Lung (tissue), 12 donors: ENCODE results near the gene XYLT1. TPM values are rescaled to one million over a fixed set of nuclear protein-coding genes. Genes with fewer than 3 reads are reported as not detected.

Experiments
- ATAC-seq: fragments of 200-7000 bp; cut with Tn5 transposase; one replicate; pipeline ENCODE4 v1.9.1; 2020; ENCODE audit warnings: moderate number of reproducible peaks; ENCODE audit not compliant: insufficient read depth, low FRiP score
- DNase-seq, 3 donors: peaks; one replicate each; pipeline ENCODE4 v3.0.0-alpha.2; 2013 to 2017
- H3K27ac ChIP-seq, 2 donors: one replicate each; pipeline ENCODE4 v1.5.1; 2013; ENCODE audit warnings: mild to moderate bottlenecking in 2 of 2, moderate library complexity in 2 of 2, control low read depth in 1 of 2, inconsistent platforms in 1 of 2, low read depth in 1 of 2, low read length in 1 of 2
- H3K27me3 ChIP-seq, 3 donors: one replicate each; pipeline ENCODE4 v1.5.1; 2013; ENCODE audit warnings: low read length in 2 of 3; ENCODE audit not compliant: control insufficient read depth in 3 of 3, insufficient read depth in 3 of 3
- H3K36me3 ChIP-seq, 4 donors: one replicate each; pipeline ENCODE4 v1.5.1; 2013; ENCODE audit warnings: low read length in 4 of 4, mild to moderate bottlenecking in 1 of 4, moderate library complexity in 1 of 4; ENCODE audit not compliant: control insufficient read depth in 4 of 4, insufficient read depth in 4 of 4
- H3K4me1 ChIP-seq, 5 donors: one replicate each; pipeline ENCODE4 v1.5.1; 2013; ENCODE audit warnings: low read length in 5 of 5, mild to moderate bottlenecking in 2 of 5, moderate library complexity in 1 of 5; ENCODE audit not compliant: control insufficient read depth in 5 of 5, insufficient read depth in 5 of 5
- H3K4me3 ChIP-seq: one replicate; pipeline ENCODE4 v1.5.1; 2013; ENCODE audit warnings: mild to moderate bottlenecking, control low read depth, moderate library complexity
- H3K9ac ChIP-seq, 2 donors: one replicate each; pipeline ENCODE4 v1.5.1; 2013; ENCODE audit warnings: low read length in 2 of 2, control low read depth in 1 of 2; ENCODE audit not compliant: insufficient read depth in 1 of 2
- H3K9me3 ChIP-seq, 4 donors: one replicate each; pipeline ENCODE4 v1.5.1; 2013; ENCODE audit warnings: low read length in 3 of 4, mild to moderate bottlenecking in 1 of 4, moderate library complexity in 1 of 4; ENCODE audit not compliant: control insufficient read depth in 4 of 4, insufficient read depth in 3 of 4
- WGBS, 2 donors: extraction: QIAGEN DNeasy Blood & Tissue Kit; methylation state at CpG; one replicate each; pipeline ENCODE4 v1.1.7; 2013; 5-methylcytosine and 5-hydroxymethylcytosine counted together
- polyA plus RNA-seq, 2 donors: library from polyadenylated mRNA; stranded (reverse); fragments of 200-250 nt; gene quantifications; one replicate each; pipeline ENCODE4 v1.2.1, GENCODE V29; 2013
- total RNA-seq, 2 donors: library from RNA; depleted of rRNA in 1 of 2; stranded (reverse); fragments of >200 nt in 1 of 2; gene quantifications; one replicate each; pipeline ENCODE4 v1.2.1, GENCODE V29; 2014 to 2021
- TF ChIP-seq, protein P1 (sequence below): IDR thresholded peaks from 2 replicates; pipeline ENCODE4 v1.5.1; 2012; ENCODE audit warnings: mild to moderate bottlenecking; ENCODE audit errors: control extremely low read depth, extremely low read depth
- donor health status: control.
- donor health status: control.
- donor health status: Bipolar disorder and iron deficiency.
- donor health status: healthy.
- donor health status: DM: yes; HTN: yes; CAD: no.

The XYLT1 gene
- total and polyA plus RNA-seq, 4 donors, result 1.4 to 11.5 (median 6.9) TPM

DNA sequence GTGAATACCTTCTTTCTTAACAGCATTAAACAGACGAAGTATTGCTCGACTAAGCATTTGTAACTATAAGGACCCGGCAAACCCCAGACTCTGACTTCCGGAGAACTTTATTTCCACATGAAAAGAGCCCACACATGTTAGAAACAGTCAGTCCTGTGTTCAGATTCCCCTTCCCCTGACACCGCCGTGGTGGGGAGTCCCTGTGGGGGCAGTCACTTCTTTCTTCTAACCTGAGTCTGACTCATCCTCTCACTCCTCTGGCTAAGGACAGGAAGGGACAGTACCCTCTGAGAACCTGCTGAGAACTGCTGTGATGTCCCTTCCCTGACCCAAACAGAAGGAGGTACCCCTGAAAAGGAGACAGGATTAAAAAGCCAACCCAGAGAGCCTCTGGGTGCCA lies 165.1 kb downstream of the XYLT1 start:
- no peak for DNase-seq
- H3K9me3 ChIP-seq, result peaks cover 0 to 3% (median 0%) of the 10 kb centered on the region in 4 donors
- TF ChIP-seq, protein P1, sequence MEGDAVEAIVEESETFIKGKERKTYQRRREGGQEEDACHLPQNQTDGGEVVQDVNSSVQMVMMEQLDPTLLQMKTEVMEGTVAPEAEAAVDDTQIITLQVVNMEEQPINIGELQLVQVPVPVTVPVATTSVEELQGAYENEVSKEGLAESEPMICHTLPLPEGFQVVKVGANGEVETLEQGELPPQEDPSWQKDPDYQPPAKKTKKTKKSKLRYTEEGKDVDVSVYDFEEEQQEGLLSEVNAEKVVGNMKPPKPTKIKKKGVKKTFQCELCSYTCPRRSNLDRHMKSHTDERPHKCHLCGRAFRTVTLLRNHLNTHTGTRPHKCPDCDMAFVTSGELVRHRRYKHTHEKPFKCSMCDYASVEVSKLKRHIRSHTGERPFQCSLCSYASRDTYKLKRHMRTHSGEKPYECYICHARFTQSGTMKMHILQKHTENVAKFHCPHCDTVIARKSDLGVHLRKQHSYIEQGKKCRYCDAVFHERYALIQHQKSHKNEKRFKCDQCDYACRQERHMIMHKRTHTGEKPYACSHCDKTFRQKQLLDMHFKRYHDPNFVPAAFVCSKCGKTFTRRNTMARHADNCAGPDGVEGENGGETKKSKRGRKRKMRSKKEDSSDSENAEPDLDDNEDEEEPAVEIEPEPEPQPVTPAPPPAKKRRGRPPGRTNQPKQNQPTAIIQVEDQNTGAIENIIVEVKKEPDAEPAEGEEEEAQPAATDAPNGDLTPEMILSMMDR, result no peak
- H3K27ac ChIP-seq, result no peak overlapping the region
- no peaks in the 10 kb centered on the region for H3K36me3 ChIP-seq
- H3K27me3 ChIP-seq, result no peaks in the 10 kb centered on the region
- no peak for ATAC-seq
- no peak overlapping the region for H3K4me3 ChIP-seq
- peaks cover 3 to 26% (median 21%) of the 10 kb centered on the region in 5 donors for H3K4me1 ChIP-seq
- 80 to 85% methylated on average over 6 of the region's 6 CpGs for WGBS, 2 donors
- H3K9ac ChIP-seq, result no peak overlapping the region

DNA sequence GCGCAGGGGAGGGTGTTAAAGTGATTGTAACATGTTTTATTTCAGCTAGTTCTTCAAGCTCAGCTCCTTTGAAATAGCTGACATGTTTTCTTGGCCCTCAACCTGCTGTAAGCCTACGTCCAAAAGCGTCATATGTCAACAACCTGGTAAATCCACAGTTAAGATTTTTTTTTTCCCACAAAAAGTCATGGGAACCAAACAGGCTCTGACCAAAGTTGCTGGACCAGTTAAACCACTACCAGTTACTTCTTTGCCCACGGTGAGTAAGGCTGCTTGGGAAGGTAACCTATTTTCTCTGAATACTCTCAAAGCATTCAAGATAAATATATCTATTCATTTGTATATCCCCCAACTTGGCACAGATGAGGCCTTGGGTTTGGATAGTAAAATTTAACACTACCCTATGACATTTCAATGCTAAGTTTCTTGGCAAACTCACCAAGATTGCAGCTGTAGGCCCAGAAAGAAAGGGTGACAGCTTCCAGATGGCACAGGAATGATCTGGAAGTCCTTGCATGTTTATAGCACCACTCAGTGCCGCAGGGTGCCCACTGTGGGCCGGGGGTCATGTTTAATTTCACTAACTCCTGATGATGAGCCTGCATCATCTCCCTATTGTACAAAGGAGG lies 166.2 kb downstream of the XYLT1 start:
- 53 to 75% methylated on average over 6 of the region's 6 CpGs for WGBS, 2 donors
- H3K4me3 ChIP-seq, result no peak overlapping the region
- H3K27me3 ChIP-seq, result no peaks in the 10 kb centered on the region
- DNase-seq (peak; percentile 69 to 93 (median 87)), ATAC-seq (no peak)
- TF ChIP-seq, protein P1, result no peak
- H3K36me3 ChIP-seq, result no peaks in the 10 kb centered on the region
- no peak overlapping the region for H3K27ac ChIP-seq
- H3K9ac ChIP-seq, result no peak overlapping the region
- peaks cover 0 to 3% (median 0%) of the 10 kb centered on the region in 4 donors for H3K9me3 ChIP-seq
- H3K4me1 ChIP-seq, result peaks cover 3 to 32% (median 26%) of the 10 kb centered on the region in 5 donors

DNA sequence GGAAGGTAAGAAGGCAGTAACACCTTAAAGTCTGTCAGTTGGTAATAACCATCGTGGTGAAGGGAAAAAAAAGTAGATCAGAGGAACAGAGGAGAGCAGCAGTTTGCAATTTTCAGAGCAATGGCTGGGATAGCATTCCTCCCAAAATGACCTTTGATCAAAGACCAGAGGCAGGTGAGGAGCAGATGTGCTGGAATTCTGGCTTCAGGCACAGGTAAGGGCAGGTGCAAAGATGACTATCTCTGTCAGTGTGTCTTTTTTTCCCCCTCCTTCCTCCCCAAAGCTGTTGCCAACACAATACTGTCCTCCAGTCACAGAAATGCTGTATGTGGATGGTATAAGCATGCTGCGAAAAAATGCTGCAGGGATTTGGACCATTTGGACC lies 166.7 kb downstream of the XYLT1 start:
- no peak for DNase-seq
- WGBS, 2 donors, result 60 to 78% methylated on average over 2 of the region's 2 CpGs
- Histone ChIP-seq H3K9me3 (peaks cover 0 to 3% (median 0%) of the 10 kb centered on the region in 4 donors), H3K4me3 (no peak overlapping the region), H3K4me1 (peaks cover 3 to 35% (median 29%) of the 10 kb centered on the region in 5 donors), H3K9ac (no peak overlapping the region), H3K27me3 (no peaks in the 10 kb centered on the region), H3K27ac (no peak overlapping the region), H3K36me3 (no peaks in the 10 kb centered on the region)
- no peak for ATAC-seq
- TF ChIP-seq, protein P1, result no peak

DNA sequence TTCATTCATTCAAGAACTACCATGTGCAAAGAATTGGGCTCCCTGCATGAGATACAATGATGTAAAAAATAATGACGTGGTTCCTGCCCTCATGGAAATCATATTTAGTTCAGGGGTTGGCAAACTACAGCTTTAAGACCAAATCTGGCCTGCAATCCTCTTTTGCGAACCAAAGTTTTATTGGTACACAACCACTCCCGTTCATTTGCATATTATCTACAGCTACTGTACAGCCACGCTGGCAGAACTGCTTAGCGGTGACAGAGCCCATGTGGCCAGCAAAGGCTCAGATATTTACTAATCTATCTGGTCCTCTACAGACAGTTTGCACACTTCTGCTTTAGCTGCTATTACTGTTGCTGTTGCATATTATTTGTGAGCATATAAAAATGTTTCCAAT lies 167.7 kb downstream of the XYLT1 start:
- TF ChIP-seq, protein P1, result no peak
- Histone ChIP-seq H3K9me3 (peaks cover 0 to 3% (median 0%) of the 10 kb centered on the region in 4 donors), H3K36me3 (no peaks in the 10 kb centered on the region), H3K4me1 (peaks cover 3 to 35% (median 29%) of the 10 kb centered on the region in 5 donors), H3K27me3 (no peaks in the 10 kb centered on the region), H3K27ac (no peak overlapping the region), H3K4me3 (no peak overlapping the region), H3K9ac (no peak overlapping the region)
- ATAC-seq, result no peak
- DNase-seq, result no peak
- 57 to 74% methylated on average over 5 of the region's 5 CpGs for WGBS, 2 donors
